Central memory CD8-positive, alpha-beta T cell (primary cell): Measurements from ENCODE around the gene CLCN6.

ENCODE experiments used
- ATAC-seq: fragments of 150-1000 bp; cut with Tn5 transposase; replicated peaks from 2 replicates; pipeline ENCODE4 v1.10.0; 2022; ENCODE audit warnings: mild to moderate bottlenecking, moderate FRiP score, moderate number of reproducible peaks; ENCODE audit not compliant: poor library complexity, severe bottlenecking; ENCODE audit errors: extremely low read depth
- DNase-seq, 2 donors: peaks; one replicate each; pipeline ENCODE4 v3.0.0; 2021; ENCODE audit warnings: low spot score in 2 of 2
- H3K27ac Mint-ChIP-seq: one replicate; pipeline ENCODE4 v1.8.0; 2022; ENCODE audit warnings: low read depth, mild to moderate bottlenecking, moderate library complexity, mixed read lengths
- H3K27me3 Mint-ChIP-seq: one replicate; pipeline ENCODE4 v1.8.0; 2022; ENCODE audit warnings: mixed read lengths
- H3K36me3 Mint-ChIP-seq: one replicate; pipeline ENCODE4 v1.8.0; 2022; ENCODE audit warnings: mild to moderate bottlenecking, moderate library complexity, mixed read lengths; ENCODE audit not compliant: insufficient read depth
- H3K4me1 Mint-ChIP-seq: one replicate; pipeline ENCODE4 v1.8.0; 2022; ENCODE audit warnings: mixed read lengths
- H3K4me3 Mint-ChIP-seq: one replicate; pipeline ENCODE4 v1.8.0; 2022; ENCODE audit warnings: mild to moderate bottlenecking, moderate library complexity, mixed read lengths
- H3K9me3 Mint-ChIP-seq: one replicate; pipeline ENCODE4 v1.8.0; 2022; ENCODE audit warnings: mixed read lengths

CLCN6 gene

GRCh38 chr1:11805422-11806306 is at the start of gene CLCN6, which contains the start of gene MTHFR:
Gene CLCN6, plus strand, starts transcription at chr1:11806191. Its CDS starts 72 bp downstream, at chr1:11806263.
Gene MTHFR, minus strand, starts transcription at chr1:11805964. Its CDS starts 2,848 bp downstream, at chr1:11803116.
- Mint-ChIP-seq H3K9me3 (no peaks in the 10 kb centered on the region), H3K27ac (peak within 1 kb of the TSS; percentile 99), H3K4me1 (peaks cover 70% of the 10 kb centered on the region), H3K36me3 (peaks cover 19% of the 10 kb centered on the region), H3K4me3 (peak within 1 kb of the TSS; percentile 100), H3K27me3 (no peaks in the 10 kb centered on the region)
- DNase-seq (peak; percentile 92 to 95), ATAC-seq (peak; percentile 87)

- H3K27me3 Mint-ChIP-seq: peaks cover 33% of the 10 kb centered on the region
- no peak for DNase-seq
- peak overlapping the region; percentile 39 for H3K27ac Mint-ChIP-seq
- H3K9me3 Mint-ChIP-seq: no peaks in the 10 kb centered on the region
- H3K4me3 Mint-ChIP-seq: no peak overlapping the region
- peaks cover 5% of the 10 kb centered on the region for H3K36me3 Mint-ChIP-seq
- peaks cover 16% of the 10 kb centered on the region for H3K4me1 Mint-ChIP-seq
- ATAC-seq: no peak
Observed at GRCh38 chr1:11757047-11757446, 48.9 kb upstream of the CLCN6 start.

DNA sequence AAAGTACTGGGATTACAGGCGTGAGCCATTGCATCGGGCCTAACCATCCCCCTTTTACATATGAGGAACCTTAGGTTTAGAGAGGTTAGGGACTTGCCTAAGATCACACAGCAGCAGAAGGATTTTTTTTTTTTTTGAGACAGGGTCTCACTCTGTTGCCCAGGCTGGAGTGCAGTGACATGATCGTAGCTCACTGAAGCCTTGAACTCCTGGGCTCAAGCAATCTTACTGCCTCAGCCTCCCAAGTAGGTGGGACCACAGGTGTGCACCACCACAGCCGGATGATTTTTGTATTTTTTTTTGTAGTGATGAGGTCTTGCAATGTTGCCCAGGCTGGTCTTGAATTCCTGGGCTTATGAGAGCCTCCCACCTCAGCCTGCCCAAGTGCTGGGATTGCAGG is 46.2 kb upstream of the CLCN6 start:
- Mint-ChIP-seq H3K4me1 (no peaks in the 10 kb centered on the region), H3K9me3 (no peaks in the 10 kb centered on the region), H3K4me3 (peak overlapping the region; percentile 25), H3K27ac (no peak overlapping the region), H3K27me3 (peaks cover 54% of the 10 kb centered on the region), H3K36me3 (peaks cover 5% of the 10 kb centered on the region)
- no peak for ATAC-seq
- no peak for DNase-seq

GRCh38 chr1:11761285-11761684 is 44.7 kb upstream of the CLCN6 start:
- Mint-ChIP-seq H3K27me3 (peaks cover 63% of the 10 kb centered on the region), H3K9me3 (no peaks in the 10 kb centered on the region), H3K36me3 (peaks cover 4% of the 10 kb centered on the region), H3K4me3 (no peak overlapping the region), H3K4me1 (no peaks in the 10 kb centered on the region), H3K27ac (no peak overlapping the region)
- ATAC-seq (no peak), DNase-seq (no peak)

GRCh38 chr1:11761988-11762406 is 44.0 kb upstream of the CLCN6 start, which contains the start of gene C1orf167:
Gene C1orf167, plus strand, starts transcription at chr1:11762193. Its CDS starts 2,208 bp downstream, at chr1:11764401.
- H3K4me3 Mint-ChIP-seq: no peak within 1 kb of the TSS
- H3K27me3 Mint-ChIP-seq: peaks cover 58% of the 10 kb centered on the region
- ATAC-seq: no peak
- no peak within 1 kb of the TSS for H3K27ac Mint-ChIP-seq
- no peaks in the 10 kb centered on the region for H3K9me3 Mint-ChIP-seq
- no peaks in the 10 kb centered on the region for H3K4me1 Mint-ChIP-seq
- DNase-seq: no peak
- peaks cover 4% of the 10 kb centered on the region for H3K36me3 Mint-ChIP-seq

- Mint-ChIP-seq H3K4me1 (no peaks in the 10 kb centered on the region), H3K27ac (no peak overlapping the region), H3K27me3 (peaks cover 47% of the 10 kb centered on the region), H3K9me3 (no peaks in the 10 kb centered on the region), H3K4me3 (no peak overlapping the region), H3K36me3 (peaks cover 4% of the 10 kb centered on the region)
- DNase-seq: no peak
- ATAC-seq: no peak
Observed at GRCh38 chr1:11764115-11764514, 41.9 kb upstream of the CLCN6 start.

DNA sequence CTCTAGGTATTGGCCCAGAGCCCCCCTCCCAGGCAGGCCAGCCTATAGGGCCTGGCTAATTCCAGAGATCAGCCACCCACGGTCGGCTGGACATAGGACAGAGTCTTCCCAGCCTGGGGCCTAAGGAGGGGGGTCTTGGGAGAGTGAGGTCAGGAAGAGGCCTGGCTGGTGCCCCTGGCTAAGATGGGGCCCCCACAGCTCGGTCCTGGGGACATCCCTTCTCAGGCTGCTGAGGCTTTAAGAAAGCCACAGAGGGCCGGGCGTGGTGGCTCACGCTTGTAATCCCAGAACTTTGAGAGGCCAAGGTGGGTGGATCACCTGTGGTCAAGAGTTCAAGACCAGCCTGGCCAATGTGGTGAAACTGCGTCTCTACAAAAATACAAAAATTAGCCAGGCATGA is 41.5 kb upstream of the CLCN6 start:
- Mint-ChIP-seq H3K4me1 (no peaks in the 10 kb centered on the region), H3K4me3 (no peak overlapping the region), H3K27ac (no peak overlapping the region), H3K27me3 (peaks cover 47% of the 10 kb centered on the region), H3K9me3 (no peaks in the 10 kb centered on the region), H3K36me3 (peaks cover 4% of the 10 kb centered on the region)
- ATAC-seq (no peak), DNase-seq (no peak)

- Mint-ChIP-seq H3K4me3 (no peak overlapping the region), H3K36me3 (peaks cover 2% of the 10 kb centered on the region), H3K4me1 (no peaks in the 10 kb centered on the region), H3K9me3 (no peaks in the 10 kb centered on the region), H3K27ac (no peak overlapping the region), H3K27me3 (peaks cover 37% of the 10 kb centered on the region)
- ATAC-seq (no peak), DNase-seq (no peak)
Observed at GRCh38 chr1:11765661-11766428, 40.1 kb upstream of the CLCN6 start.

GRCh38 chr1:11766429-11766776 is 39.6 kb upstream of the CLCN6 start:
- H3K27me3 Mint-ChIP-seq: peaks cover 31% of the 10 kb centered on the region
- no peak overlapping the region for H3K27ac Mint-ChIP-seq
- peaks cover 2% of the 10 kb centered on the region for H3K36me3 Mint-ChIP-seq
- DNase-seq (no peak), ATAC-seq (no peak)
- H3K4me3 Mint-ChIP-seq: no peak overlapping the region
- H3K4me1 Mint-ChIP-seq: no peaks in the 10 kb centered on the region
- H3K9me3 Mint-ChIP-seq: no peaks in the 10 kb centered on the region

DNA sequence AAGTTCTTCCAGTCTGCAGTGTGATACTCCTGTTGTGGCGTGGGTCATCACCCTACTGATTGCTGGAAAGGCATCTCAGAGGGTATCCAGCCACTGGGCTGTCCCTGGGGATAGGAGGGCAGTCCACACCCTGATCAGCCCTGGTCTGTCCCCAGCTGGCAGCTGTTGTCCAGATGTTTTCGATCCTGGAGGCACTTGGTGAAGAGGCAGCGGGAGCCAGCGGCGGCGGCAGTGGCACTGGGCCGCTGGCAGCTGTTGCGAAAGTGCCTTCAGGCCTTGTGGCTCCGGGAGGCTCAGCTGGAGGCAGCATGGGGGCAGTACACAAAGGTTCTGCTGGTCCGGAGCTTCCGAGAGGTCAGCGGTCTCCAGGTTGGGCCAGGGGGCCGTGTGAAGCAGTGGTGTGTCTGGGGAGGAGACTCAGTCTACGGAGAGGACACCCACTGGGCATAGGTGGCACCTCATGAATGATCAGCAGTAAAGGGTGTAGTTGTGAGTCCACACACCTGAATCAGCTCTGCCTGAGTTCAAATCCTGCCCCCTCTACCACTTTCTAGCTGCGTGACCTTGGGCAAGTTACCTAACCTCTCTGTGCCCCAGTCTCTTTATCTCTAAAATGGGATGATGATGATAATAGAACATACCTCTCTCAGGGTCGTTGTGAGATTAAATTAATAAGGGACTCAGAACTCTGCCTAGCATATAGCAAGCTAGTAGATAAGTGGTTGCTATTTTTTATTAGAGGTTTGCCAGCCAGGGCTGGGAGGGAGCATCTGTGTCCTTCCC is 37.9 kb upstream of the CLCN6 start:
- H3K4me3 Mint-ChIP-seq: no peak overlapping the region
- H3K9me3 Mint-ChIP-seq: no peaks in the 10 kb centered on the region
- peaks cover 19% of the 10 kb centered on the region for H3K27me3 Mint-ChIP-seq
- H3K27ac Mint-ChIP-seq: no peak overlapping the region
- DNase-seq: no peak
- peaks cover 2% of the 10 kb centered on the region for H3K36me3 Mint-ChIP-seq
- H3K4me1 Mint-ChIP-seq: no peaks in the 10 kb centered on the region
- no peak for ATAC-seq

DNA sequence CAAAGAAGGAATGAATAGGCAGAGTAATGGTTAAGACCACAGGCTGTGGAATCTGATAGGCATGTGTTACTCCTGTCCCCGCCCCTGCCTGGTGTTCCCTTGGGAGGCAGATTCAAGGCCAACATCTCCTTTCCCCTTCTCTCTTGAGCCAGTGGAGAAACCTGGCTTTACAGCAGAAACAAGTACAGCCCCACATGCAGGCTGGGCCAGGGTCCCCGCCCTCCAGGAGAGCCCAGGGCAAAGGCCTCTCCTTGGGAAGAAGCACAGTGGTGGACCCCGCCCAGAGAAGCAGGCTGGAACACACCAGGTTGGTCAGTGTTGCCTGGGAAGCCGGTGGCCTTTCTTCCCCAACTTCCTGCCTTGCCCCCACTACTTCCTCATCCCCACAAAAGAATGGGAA is 37.2 kb upstream of the CLCN6 start:
- Mint-ChIP-seq H3K9me3 (no peaks in the 10 kb centered on the region), H3K4me3 (no peak overlapping the region), H3K36me3 (peaks cover 2% of the 10 kb centered on the region), H3K4me1 (no peaks in the 10 kb centered on the region), H3K27ac (no peak overlapping the region), H3K27me3 (peaks cover 12% of the 10 kb centered on the region)
- no peak for ATAC-seq
- no peak for DNase-seq

GRCh38 chr1:11769274-11769673 is 36.7 kb upstream of the CLCN6 start:
- no peak overlapping the region for H3K27ac Mint-ChIP-seq
- H3K4me1 Mint-ChIP-seq: no peaks in the 10 kb centered on the region
- H3K4me3 Mint-ChIP-seq: no peak overlapping the region
- no peak for DNase-seq
- ATAC-seq: no peak
- peaks cover 2% of the 10 kb centered on the region for H3K36me3 Mint-ChIP-seq
- no peaks in the 10 kb centered on the region for H3K9me3 Mint-ChIP-seq
- H3K27me3 Mint-ChIP-seq: peaks cover 11% of the 10 kb centered on the region
